Posterior cingulate gyrus (tissue), 11 donors: ENCODE data around the gene PLPPR1.
"Not testable (repeated sequence)": the region's sequence is repeated elsewhere in the genome, so short reads cannot be mapped to it uniquely, and the experiment has no call there.

Experiments
- DNase-seq, 10 donors: peaks; one replicate each; pipeline versions ENCODE4 v3.0.0 to v3.0.0-alpha.2; 2020 to 2021; ENCODE audit warnings: mixed read lengths in 3 of 10
- intact Hi-C: fragments of 100-400 bp; cut with DNase I; formaldehyde crosslinking; loops from one replicate; pipeline ENCODE4 v1.15.1; 2023

PLPPR1 gene

DNA sequence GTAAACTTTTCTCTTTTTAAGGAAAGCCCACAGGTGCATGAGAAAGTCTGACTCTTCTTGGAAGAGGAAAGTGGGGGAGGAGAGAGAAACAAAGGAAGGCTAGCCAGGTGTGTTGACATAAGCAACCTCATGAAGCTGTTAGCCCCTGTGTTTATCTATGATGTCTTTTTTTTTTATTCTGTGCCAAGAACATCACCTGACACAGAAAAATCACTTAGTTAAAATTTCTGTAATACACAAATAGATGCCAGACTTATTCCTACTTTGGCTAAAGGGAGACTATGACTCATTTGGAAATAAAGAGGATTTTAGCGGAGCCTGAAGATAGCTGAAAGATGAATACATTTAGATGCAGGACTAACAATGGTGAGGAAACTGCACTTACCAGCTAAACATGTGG, 298.0 kb downstream of the PLPPR1 start:
- no peak for DNase-seq
- intact Hi-C loops: no loop called here

DNA sequence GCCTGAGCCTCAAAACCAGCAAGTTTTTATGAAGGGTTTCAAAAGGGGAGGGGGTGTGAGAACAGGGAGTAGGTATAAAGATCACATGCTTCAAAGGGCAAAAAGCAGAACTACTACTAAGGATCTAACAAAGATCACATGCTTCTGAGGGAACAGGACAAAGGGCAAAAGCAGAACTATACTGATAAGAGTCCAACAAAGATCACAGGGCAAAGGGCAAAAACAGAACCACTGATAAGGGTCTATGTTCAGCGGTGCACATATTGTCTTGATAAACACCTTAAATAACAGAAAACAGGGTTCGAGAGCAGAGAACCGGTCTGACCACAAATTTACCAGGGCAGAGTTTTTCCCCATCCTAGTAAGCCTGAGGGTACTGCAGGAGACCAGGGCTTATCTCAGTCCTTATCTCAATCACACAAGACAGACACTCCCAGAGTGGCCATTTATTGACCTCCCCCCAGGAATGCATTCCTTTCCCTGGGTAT, 298.9 kb downstream of the PLPPR1 start:
- intact Hi-C loops, DNase-seq: not testable (repeated sequence)

GRCh38 chr9:101332362-101332761, 303.8 kb downstream of the PLPPR1 start:
- DNase-seq: no peak
- intact Hi-C loops: no loop called here

- intact Hi-C loops: no loop called here
- DNase-seq: no peak
Measured at GRCh38 chr9:101333490-101333889, 305.0 kb downstream of the PLPPR1 start.

DNA sequence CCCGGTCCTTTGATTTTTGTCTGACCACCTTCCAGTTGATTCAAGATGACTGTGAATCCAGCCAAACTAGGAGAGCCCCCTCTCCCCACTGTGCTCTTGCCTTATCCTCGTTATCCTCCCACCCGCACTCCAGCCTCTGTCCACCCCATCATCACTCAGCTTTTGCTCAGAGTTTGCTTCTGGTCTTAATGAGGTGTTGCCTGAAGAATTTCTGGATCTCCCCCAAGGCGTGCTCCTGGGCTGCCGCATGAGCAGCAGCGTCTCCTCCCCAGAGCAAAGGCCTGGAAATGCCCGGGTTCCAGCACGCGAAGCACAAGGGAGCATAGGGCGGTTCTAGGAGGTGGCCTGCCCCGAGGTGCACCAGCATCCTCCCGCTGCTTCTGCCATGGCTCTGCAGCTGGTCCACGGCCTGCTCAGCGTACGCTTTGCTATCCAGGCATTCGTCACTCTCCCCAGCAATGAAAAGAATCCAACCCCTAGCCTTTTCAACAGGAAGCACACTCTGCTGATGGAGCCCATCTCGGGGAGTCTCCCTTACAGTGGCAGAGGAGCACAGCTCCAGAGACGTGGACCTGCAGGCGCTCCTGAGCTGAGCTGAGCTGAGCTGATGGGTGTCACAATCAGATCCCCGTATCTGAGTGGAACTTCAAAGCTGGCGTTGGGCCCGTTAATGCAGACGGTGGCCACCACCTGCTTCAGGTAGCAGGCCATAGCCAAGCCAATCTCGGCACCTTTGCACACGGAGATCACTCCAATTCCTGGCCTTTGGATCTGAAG, 305.6 kb downstream of the PLPPR1 start:
- intact Hi-C loops: no loop called here
- no peak for DNase-seq

DNA sequence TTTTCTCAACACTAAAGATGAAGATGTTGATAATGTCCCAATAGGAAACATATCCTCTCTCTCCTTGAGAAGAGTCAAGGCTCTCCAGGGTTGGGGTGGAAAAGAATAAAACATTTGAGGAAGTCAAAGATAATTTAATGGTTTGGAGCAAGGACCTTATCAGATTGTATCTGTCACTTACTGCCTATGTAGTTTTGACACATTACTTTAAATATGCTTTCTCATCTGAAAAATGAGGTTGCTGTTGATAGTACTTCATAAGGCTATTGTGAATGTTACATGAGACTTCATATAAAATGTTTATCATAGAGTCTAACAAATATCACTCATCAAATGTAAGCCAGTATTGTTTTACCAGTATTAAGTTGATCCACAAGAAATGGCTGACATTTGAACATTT, 307.6 kb downstream of the PLPPR1 start:
- no peak for DNase-seq
- intact Hi-C loops: no loop called here

DNA sequence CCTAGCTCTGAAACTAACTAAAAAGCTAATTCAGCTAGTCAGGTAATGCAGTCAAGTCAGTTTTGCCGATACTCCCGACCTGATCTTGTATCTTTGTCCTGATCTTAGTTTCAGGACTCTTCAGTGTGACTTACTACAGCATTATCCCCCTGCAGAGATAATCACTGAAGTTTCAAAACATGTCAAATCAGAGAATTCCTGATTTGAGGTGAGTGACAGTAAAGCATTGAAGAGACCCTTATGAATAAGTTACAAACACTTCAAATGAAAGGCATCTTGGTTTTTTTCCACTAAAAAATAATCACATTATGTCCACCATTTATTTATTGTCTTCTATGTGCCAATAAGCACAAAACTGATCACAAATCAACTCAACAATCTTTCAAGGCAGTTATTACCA, 308.7 kb downstream of the PLPPR1 start:
- intact Hi-C loops: no loop called here
- no peak for DNase-seq

DNA sequence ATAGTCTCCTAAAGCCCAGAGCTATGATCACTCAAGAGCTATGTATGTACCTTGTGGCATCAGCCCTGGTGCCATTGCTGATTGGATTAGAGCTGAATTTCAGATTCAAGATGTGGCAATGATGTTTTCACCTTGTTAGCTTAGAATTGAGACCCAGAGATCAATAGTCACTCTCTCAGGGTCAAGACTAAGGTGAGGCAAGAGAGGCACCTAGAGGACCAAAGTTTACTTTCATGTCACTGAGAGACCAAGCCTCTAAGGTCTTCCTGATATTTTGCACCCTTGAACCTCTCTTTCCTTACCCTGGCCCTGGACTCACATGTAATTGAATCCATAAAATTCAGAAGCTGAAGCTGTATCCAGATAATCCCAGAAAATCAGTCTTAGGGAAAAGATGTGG, 313.4 kb downstream of the PLPPR1 start:
- DNase-seq: no peak
- intact Hi-C loops: no loop called here

GRCh38 chr9:101342595-101342994, 314.1 kb downstream of the PLPPR1 start:
- intact Hi-C loops: no loop called here
- DNase-seq: no peak

- DNase-seq: no peak
- intact Hi-C loops: no loop called here
Measured at GRCh38 chr9:101350285-101350684, 321.8 kb downstream of the PLPPR1 start.

DNA sequence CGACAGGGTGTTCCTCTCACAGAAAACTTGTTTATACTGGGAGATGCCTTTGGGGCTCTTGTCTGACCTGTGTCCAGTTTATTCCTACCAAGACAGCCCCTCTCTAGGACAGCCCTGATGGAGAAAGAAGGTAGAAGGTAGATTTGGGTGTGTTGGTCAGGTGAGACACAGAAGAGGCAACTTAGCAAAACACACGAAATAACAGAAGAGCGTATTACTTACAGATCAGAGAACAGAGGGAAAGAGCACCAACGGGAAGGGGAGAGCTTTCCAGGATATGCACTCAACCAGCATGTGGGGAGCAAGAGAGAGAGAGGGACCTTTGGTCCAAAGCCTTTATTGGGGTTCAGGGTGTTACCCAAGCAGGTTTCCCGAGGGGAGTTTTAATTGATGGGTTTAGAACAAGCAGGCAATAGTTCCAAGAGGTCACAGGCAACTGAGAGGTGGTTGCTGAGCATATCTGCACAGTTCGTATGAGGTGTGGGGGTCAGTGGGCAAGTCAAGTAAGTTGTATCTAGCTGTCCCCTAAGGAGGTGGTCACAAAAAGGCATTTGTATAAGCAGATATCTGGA, 324.5 kb downstream of the PLPPR1 start:
- intact Hi-C loops: no loop called here

DNA sequence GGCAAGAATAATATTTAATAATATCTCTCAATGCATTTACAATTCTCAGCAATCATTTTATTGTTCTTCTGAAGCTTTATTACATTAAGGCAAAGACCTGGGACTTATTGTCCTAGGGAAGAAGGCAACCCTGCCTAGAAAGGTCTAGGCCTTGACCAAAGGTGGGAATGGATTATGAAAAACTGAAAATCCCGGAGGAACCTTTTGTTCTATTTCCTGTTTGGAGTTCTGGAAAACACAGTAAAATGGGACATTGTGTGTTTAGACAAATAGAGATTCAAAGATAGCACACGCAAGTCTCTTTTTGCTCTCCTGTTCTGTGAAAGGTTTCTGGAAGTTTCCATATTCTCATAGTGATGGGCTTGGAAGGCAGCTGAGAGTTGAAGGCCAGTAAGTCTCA, 325.2 kb downstream of the PLPPR1 start:
- intact Hi-C loops: no loop called here

More for the DNA sequence above, 324.5 kb downstream of the PLPPR1 start:
- DNase-seq: no peak

GRCh38 chr9:101354143-101354764, 325.7 kb downstream of the PLPPR1 start:
- DNase-seq: no peak
- intact Hi-C loops: no loop called here

More for the DNA sequence above, 325.2 kb downstream of the PLPPR1 start:
- DNase-seq: no peak

GRCh38 chr9:101354765-101355708, 326.5 kb downstream of the PLPPR1 start:
- intact Hi-C loops: no loop called here
- DNase-seq: no peak

- no peak for DNase-seq
- intact Hi-C loops: no loop called here
Measured at GRCh38 chr9:101356619-101357018, 328.1 kb downstream of the PLPPR1 start.

- DNase-seq: no peak
- intact Hi-C loops: no loop called here
Measured at GRCh38 chr9:101359679-101360078, 331.2 kb downstream of the PLPPR1 start.

DNA sequence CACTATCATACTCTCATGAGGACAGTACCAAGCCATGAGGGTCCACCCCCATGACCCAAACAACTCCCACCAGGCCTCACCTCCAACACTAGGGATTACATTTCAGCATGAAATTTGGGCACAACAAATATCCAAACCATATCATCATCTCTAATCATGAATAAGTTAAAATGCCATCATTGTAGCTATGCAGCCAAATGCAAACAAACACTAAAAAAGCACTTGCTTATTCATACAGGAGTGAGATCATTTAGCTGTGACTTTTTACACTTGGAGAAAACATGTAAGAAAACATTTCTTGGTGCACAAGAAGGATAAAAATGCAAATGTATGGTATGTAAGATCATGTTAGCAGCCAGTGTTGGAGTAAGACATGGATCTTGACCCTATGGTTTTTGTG, 332.1 kb downstream of the PLPPR1 start:
- intact Hi-C loops: no loop called here
- no peak for DNase-seq

- DNase-seq: no peak
- intact Hi-C loops: no loop called here
Measured at GRCh38 chr9:101362450-101362849, 333.9 kb downstream of the PLPPR1 start.

GRCh38 chr9:101365181-101365580, 336.7 kb downstream of the PLPPR1 start:
- intact Hi-C loops: no loop called here
- DNase-seq: no peak

DNA sequence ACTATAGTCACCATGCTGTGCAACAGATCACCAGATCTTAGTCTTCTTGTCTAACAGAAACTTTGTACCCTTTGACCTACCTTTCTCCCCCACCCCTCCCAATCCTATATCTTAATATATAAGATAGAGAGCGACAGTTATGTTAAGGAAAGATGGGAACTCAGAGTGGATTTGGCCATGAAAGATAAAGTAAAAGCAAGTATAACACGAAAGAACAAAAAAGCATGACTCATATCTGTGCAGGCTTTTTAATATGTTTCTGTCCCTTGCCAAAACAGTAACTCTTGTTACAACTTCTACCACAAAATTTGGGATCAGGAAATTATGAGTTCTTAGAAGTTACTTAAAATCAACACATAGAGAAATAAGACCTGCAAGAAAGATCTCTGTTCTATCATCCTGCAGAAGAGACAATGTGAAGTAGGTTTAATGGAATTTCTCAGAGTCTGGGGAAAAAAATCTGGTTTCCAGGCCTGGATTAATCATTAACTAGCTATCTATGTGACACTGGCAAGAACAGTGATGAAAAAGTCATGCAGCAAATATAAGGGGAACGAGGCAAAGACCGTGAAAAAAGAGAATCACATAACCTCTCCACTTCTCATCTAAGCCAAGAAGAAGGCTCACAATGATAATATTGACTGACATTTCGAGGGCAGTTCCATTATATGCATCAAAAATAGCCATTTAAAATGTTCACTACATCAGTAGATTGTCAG, 337.7 kb downstream of the PLPPR1 start:
- no peak for DNase-seq
- intact Hi-C loops: no loop called here
